ENCODE data around the gene MMP27.
A peak's percentile ranks its signal among the peaks of the same experiment; 100 is the strongest.
"Not testable (repeated sequence)": the region's sequence is repeated elsewhere in the genome, so short reads cannot be mapped to it uniquely, and the experiment has no call there.

The MMP27 gene, protein sequence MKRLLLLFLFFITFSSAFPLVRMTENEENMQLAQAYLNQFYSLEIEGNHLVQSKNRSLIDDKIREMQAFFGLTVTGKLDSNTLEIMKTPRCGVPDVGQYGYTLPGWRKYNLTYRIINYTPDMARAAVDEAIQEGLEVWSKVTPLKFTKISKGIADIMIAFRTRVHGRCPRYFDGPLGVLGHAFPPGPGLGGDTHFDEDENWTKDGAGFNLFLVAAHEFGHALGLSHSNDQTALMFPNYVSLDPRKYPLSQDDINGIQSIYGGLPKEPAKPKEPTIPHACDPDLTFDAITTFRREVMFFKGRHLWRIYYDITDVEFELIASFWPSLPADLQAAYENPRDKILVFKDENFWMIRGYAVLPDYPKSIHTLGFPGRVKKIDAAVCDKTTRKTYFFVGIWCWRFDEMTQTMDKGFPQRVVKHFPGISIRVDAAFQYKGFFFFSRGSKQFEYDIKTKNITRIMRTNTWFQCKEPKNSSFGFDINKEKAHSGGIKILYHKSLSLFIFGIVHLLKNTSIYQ

DNA sequence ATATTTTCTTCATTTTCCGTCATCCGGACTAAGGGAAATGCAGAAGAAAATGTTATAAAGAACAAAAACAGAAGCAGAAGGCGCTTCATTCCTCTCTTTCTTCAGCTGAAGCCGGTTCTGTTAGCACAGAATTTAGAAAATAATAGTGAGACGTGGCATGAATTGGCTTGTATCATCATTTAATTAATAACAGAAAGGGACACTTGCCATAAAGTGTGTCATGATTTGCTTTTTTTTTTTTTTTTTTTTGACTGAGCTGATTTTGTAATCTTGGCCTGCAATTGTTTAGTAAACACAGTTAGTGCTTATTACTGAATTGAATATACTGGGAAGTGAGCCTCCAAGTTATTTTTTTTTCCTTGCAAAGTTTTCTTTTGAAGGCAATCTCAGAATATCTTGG is at the start of gene MMP27:
Gene MMP27, minus strand, starts transcription at position 144 of the 400 bp plus-strand sequence. Its CDS starts 55 bp downstream, at position 89.
- no peak for DNase-seq

DNA sequence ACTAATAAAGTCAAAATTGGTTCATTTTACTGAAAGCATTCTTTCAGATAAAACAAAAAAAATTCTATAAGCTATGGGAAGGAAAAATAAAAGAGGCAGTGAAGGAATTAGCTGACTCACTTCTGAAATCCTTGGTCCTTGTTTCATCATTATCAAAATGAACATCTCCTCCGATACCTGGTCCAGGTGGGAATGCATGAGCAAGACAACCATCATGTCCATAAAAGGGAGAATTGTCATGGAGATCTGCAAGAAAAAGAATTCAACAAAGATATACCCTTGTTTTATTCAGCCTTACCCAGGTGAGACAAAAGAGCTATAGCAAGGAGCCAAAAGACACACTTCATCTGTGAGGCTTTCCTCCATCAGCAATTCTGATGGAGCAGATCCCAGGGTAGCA is 47.7 kb upstream of the MMP27 start:
- DNase-seq, result no peak

DNA sequence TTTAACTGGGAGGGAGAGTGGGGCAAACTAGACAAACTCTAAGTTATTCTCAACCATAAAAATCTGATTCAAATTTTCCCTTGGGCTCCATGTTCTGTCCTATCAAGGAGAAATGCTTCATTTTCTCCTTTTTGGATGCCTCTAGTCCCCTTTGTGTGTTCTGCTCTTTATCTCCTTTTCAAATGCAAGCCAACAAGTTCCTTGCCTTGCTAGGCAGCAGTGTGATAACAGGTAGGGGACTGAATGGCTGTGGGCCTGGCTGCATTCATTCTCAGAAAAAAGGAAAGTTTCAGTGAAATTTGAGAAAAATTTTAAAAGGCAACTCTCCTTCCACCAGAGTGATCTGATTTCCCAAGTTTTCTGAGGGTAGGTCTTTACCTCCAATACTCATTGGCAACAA is 46.1 kb upstream of the MMP27 start:
- no peak for DNase-seq

DNA sequence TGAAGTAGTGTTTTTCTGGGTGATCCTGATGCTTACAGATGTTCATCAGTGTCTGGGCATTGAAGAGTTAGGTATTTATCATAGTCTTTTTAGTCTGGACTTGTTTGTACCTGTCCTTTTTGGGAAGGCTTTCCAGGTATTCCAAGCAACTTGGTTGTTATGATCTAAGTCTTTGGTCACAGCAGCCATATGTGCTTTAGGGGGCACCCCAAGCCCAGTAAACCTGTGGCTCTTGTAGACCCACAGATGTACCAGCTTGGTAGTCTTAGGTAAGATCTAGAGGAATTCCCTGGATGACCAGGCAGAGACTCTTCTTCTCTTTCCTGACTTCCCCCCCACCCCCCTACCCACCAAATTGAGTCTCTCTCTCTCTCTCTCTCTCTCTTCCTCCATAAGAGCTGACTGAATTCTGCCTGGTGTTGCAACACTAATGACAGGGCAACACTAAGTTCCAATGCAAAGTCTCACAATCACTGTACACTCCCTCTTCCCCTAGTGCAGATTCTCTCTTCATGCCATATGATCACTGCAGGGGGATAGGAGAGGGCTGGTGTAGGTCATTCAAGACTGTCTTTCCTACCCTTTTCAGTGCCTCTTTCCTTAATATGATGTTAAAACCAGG is 43.6 kb upstream of the MMP27 start:
- DNase-seq, result peak; percentile 21

DNA sequence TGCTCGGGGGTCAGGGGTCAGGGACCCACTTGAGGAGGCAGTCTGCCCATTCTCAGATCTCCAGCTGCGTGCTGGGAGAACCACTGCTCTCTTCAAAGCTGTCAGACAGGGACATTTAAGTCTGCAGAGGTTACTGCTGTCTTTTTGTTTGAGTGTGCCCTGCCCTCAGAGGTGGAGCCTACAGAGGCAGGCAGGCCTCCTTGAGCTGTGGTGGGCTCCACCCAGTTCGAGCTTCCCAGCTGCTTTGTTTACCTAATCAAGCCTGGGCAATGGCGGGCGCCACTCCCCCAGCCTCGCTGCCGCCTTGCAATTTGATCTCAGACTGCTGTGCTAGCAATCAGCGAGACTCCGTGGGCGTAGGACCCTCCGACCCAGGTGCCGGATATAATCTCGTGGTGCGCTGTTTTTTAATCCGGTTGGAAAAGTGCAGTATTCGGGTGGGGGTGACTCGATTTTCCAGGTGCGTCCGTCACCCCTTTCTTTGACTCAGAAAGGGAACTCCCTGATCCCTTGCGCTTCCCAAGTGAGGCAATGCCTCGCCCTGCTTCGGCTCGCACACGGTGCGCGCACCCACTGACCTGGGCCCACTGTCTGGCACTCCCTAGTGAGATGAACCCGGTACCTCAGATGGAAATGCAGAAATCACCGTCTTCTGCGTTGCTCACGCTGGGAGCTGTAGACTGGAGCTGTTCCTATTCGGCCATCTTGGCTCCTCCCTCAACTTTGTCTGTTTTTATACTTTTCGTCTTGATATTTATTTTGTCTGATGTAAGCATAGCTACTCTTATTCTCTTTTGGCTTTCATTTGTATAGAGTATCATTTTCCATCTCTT is 41.4 kb upstream of the MMP27 start:
- DNase-seq, result not testable (repeated sequence)

DNA sequence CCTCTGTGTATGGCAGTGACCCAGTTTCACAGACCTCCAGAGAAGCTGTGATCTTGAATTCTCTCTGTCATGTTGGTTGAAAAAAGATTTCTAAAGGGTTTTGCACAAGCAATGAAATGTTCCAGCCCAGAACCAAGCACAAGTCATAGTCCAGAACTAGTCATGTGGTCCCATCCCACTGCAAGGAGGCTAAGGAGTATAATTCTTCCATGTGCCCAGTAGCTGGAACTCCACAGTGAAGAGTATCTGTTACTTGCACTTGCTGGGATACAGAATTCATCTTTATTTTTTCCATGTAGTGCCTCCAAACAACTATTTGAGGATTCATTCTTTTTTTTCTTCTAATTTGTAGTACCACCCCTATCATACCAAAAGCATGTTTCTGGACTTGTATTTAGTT is 29.1 kb upstream of the MMP27 start:
- no peak for DNase-seq

DNA sequence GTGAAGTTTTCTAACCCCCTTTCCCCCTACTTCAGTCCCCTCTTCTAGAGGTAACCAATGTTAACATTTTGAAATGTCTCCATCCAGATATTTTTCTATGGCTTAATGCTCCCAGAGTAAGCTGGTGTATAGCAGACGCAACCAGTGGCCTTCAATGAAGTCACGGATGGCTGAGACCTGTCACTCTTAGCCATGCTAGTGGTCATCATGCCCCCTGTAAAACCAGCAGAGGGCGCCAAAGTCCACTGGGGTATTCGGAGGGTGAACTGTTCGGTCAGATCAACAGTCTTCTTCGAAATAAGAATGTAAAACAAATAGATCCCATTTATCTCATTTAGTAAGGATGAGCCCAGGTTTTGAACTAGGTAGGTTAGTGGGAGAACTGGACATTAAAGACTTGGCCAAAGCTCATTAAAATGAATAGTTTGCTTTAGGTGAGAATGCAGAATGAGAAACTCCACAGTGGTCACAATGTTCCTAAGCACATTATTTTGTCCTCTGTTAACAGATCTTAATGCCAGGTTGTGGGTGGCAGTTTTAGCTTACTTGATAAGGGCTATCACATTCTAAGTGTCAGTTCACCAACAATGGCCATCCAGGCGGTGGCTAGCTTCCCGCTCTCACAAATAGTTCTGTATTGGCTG is 27.8 kb upstream of the MMP27 start:
- DNase-seq, result peak; percentile 75

DNA sequence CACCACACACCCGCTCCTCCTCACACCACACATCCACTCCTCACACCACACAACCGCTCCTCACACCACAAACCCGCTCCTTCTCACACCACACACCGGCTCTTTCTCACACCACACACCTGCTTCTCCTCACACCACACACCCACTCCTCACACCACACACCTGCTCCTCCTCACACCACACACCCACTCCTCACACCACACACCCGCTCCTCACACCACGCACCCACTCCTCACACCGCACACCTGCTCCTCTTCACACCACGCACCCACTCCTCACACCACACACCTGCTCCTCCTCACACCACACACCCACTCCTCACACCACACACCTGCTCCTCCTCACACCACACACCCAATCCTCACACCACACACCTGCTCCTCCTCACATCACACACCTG is 25.4 kb upstream of the MMP27 start:
- not testable (repeated sequence) for DNase-seq

DNA sequence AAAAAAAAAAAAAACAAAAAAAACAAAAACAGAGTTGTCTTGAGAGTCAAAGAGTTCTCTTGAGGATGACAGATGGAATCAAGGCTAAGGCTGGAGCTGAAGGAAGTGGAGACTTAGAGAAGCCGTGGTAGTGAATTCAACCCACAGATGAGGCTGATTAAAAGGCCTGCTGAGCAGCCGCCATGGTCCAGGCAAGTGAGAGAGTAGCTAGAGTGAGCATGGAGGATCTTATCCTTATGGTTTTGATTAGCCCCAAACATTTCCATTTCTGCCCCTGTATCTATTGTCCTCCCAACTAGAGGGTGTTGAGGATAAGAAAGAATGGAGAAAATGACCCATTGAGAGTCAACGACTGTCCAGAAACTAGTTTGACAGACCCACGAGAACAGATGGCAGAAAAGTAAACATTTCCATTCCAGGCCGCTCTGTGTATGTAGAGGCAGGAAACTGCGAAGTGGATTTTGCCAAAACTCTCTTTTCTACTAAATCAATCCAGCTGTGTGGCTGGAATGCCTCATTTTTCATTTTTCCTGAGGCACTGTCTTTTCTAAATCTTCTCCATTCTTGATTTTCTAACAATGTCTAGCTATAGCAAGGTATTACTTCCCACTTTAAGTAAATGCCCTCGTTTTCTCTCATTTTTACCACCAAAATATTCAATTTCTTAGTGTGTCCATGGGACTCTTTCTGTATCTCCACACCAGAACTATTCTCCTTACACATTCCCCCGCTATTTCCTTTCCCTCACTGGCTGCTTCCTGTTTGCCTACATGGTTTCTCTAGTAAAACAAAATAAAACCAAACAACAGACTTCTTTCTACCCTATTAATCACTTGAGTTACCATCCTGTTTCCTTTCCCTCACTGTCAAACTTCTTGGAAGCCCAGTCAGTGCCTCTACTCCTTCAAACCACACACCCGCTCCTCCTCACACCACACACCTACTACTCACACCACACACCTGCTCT is 24.6 kb upstream of the MMP27 start:
- no peak for DNase-seq

DNA sequence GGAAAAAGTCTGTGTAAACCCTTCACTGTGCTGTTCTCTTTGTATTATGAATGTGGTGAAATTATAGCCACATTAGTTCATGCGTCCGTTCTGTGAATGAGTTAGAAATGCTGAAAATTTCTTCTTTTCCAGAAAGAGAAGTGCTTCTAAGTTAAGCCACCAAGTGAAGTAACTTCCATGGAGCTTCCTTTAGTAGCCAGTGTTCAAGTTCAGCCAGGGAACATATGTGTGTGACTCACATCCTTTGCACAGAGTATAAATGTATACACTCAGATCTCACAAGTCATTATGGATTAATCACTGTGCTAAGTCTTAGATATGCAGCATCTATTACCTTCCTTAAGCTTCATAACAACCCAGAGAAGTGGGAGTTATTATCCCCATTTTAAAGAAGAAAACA is 22.3 kb upstream of the MMP27 start:
- DNase-seq, result peak; percentile 93

DNA sequence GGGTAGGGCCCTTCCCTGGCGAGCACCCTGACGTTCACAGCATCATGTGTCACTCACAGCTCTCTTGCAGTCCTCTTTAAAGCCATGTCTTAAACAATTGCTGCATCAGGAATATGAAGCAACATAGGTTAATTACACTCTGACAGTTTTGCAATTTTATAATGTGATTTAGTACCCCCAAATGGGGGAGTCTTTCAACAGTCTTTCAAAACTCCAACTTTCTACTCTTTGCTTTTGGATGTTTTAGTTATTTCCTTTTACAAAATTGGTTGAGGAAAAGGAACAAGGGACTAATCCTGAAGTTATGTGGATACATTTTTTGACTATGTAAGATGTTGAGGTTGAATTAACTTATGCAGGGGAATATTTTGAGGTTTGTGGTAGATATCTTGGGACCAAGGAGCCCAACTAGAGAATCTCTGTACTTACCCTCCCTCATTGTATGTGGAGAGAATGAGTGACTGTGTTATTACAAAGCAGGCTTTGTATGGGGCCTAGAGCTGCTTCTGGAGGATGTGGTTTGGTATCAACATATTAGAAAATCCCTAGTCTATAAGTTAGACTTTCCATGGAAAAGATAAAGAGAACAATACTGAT is 19.4 kb upstream of the MMP27 start, which contains the start of gene MMP8:
Gene MMP8, minus strand, starts transcription at position 51 of the 597 bp plus-strand sequence. CDS start 99 bp downstream, outside the sequence.
- DNase-seq, result peak; percentile 15

DNA sequence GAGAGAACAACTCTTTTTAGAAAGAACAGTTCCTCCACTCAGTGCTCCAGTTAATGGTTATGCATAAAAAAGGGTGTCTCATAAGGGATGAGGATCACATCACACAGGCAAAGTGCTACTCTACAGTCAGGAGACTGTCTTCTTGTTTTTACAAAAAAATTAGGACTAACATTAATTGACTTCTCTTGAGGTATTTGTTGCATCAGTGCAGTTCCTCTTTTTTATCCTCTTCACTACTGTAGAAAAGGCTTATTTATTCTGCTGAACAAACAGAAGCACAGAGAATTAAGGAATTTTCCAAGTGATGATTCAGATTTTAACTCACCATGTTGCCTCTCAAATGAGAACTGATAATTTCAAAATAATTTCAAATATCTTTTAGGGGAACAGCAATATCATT is 17.3 kb upstream of the MMP27 start:
- peak; percentile 88 for DNase-seq

DNA sequence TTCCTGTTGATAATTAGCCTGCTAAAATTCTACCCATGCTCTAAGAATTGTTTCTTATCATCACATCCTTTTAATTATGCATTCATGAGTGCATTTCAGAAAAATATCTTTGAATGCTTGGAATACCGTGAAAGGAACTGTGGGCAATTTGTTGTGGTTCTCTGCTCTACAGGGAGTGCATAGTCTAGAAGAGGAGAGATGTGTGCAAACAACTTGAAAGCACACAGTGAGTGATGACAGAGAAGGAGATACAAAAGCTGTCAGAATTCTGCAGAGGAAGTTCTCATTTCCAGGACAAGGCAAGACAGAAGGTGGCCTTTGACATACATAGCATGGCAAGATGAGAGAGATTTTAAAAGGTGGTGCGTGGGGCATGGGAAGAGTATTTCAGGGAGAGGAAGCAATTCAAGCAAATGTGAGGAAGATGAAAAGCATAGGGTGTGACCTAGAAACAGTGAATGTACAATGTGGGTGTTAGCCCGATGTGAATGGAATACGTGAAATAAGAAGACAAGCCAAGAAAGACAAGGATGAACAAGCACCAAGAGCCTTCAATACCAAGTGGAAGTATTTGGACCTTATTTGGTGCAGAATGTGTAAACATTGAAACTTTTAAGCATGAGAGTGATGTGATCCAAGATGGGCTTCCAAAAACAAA is 14.2 kb upstream of the MMP27 start:
- no peak for DNase-seq

DNA sequence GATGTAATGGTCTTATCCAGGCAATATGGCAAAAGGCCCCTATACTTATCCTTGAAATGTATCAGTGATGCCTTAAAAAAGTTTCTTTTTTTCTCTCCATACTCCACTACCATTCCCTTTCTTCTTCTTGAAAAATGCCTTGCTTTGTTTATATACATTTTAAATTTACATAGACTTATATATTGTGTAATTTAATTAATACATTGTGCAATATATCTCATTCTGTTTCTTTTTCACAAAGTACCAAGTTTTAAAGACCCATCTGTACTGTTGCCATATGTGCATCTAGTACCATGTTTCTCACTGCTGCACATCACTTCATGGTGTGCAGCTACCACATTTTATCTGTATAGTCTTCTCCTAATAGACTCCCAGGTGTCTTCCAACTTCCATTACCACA is 11.7 kb upstream of the MMP27 start:
- no peak for DNase-seq

DNA sequence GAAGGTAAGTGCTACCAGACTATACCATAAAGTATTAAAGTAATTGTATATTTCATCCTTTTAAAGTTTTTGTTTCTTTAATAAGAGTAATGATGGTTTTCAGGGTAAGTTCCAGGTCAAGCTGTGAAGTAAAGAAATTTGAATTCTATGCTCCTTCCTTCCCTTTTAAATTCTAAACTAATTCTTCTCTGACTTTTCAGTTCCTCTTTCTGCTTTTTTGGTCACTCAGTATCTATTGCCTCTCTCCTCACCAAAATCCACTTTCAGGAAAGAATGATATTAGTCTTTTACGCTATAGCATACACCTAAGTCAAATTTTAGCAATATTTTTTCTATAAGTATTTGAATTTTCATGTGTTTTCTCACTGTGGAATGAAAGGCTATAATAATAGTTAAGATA is 11.0 kb upstream of the MMP27 start:
- DNase-seq, result peak; percentile 22

DNA sequence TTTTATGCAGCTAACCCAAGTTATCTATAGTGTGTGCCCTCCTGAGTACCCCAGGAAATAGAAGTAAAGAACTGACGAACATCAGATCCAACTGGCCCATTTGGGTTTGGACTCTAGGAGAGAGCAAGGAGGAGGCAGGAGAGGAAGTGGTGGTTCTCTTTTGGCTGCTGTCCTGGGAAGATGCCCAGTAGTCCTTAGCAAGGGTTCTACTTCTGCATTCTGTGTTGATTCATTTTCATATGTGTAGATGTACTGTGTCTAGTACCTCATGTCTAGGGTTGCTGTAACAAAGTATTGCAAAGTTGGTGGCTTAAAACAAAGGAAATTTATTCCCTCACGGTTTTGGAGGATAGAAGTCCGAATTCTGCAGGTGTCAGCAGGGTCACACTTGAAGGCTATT is 6.6 kb upstream of the MMP27 start:
- peak; percentile 91 for DNase-seq

DNA sequence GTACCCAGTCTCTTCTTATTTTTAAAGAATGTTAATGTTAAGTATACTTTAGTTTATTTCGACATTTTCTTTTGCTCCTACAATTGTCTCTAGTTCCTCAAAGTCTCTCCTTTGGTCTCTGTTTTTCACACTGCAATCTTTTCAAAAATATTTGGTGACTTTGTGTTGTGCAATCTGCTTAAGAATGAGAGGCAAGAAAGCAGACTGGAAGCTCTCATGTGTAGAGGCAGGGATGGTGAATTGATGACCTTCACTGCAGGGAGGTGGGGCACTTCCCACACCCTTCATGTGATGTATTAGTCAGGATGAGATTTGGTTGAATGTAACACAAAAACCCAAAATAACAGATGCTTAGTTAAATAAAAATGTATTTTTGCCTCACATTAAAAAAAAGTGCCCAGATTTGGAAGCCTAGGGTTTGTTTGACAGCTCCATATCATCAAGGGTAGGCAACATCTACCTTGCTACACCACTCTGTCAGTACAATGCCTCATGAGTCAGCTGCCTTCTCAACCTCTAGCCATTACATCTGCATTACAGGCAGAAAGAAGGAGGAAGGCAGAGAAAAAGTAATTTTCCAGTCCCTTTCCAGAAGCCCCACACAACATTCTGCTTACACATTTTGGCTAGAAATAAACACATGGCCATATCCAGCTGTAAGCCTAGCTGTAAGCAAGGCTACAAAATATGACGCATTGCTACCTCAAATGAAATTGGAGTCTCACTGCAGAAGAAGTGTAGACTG is 3.8 kb upstream of the MMP27 start:
- DNase-seq, result peak; percentile 93

DNA sequence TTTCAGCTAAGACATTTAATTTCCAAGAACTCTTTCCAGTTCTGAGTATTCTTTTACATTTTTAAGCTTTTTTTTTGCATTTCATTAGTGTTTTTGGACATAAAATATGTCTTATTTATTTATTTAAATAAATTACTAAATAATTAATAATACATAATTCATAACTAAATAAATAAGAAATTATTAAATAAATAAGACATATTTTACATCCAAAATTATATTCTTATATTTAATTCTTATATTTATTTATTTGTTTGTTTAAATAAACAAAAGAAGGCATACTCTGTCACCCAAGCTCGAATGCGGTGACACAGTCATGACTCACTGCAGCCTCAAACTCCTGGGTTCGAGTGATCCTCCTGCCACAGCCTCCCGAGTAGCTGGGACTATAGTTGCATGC is 3.1 kb upstream of the MMP27 start:
- DNase-seq, result no peak

DNA sequence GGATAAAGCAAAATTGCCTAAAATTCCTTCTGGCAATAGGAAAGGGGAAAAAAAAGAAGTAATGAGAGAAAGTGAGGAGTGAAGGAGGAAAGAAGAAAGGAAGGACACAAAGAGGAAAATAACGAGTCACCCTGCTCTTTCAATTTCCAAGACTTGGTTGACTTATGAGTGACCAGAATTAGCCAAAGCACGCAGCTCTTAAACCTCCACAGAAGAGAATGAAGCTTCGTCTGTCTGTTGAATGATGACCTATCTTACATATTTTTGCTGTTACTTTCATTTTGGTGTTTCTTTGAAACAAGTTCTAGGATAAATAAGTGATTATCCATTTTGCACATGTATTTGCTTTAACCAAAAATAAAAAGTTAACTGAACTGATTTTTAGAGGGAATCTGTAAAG is 728 bp downstream of the MMP27 start:
- DNase-seq, result no peak
